Measurements from ENCODE around the gene ZNF571.

The ZNF571 gene

GRCh38 chr19:37594304-37594981, at the start of gene ZNF571, which contains the start of gene ZNF540:
ZNF571 (minus strand) TSS chr19:37594792; CDS start chr19:37586676, 8,116 bp downstream.
ZNF540 (plus strand) TSS chr19:37594876; CDS start chr19:37598448, 3,572 bp downstream.
- ChIA-PET POLR2A (interaction anchor here (0.7 to 1.2 kb wide), 3 partner anchors 88 to 224 kb away, joined by 3 read pairs; partner anchors contain the start of genes ZNF527, ZNF570 and ZNF793), CTCF (interaction anchor here (0.8 to 1.5 kb wide), 5 partner anchors 10 to 186 kb away, joined by 3 to 4 read pairs (median 3); no protein-coding TSS in a partner anchor)
- DNase-seq (ENCODE audit: extremely low spot score): peak; percentile 91
- no peak for TF ChIP-seq CTCF (IDR thresholded peaks at IDR 0.05; ENCODE audit: control extremely low read depth, extremely low read depth, low read depth, missing control alignments)

GRCh38 chr19:37635076-37636056, 40.8 kb upstream of the ZNF571 start:
- no peak for DNase-seq (ENCODE audit: extremely low spot score)
- TF ChIP-seq CTCF (IDR thresholded peaks at IDR 0.05; ENCODE audit: control extremely low read depth, extremely low read depth, low read depth, missing control alignments): no peak
- CTCF ChIA-PET: no interaction called here
- POLR2A ChIA-PET: no interaction called here

GRCh38 chr19:37594982-37595382, 390 bp upstream of the ZNF571 start:
- POLR2A ChIA-PET: interaction anchor here (1.0 to 1.2 kb wide), 2 partner anchors 126 to 224 kb away, joined by 3 read pairs; partner anchors contain the start of genes ZNF527 and ZNF570
- no peak for TF ChIP-seq CTCF (IDR thresholded peaks at IDR 0.05; ENCODE audit: control extremely low read depth, extremely low read depth, low read depth, missing control alignments)
- CTCF ChIA-PET: interaction anchor here (0.7 to 1.5 kb wide), 4 partner anchors 9 to 278 kb away, joined by 3 to 4 read pairs (median 3); no protein-coding TSS in a partner anchor
- no peak for DNase-seq (ENCODE audit: extremely low spot score)

- TF ChIP-seq CTCF (IDR thresholded peaks at IDR 0.05; ENCODE audit: control extremely low read depth, extremely low read depth, low read depth, missing control alignments): no peak
- ChIA-PET CTCF (interaction anchor here (1.3 to 1.5 kb wide), 3 partner anchors 10 to 42 kb away, joined by 3 to 4 read pairs (median 4); no protein-coding TSS in a partner anchor), POLR2A (interaction anchor here (0.7 kb wide), 1 partner anchor 88 kb away, joined by 3 read pairs; the partner anchor contains the start of gene ZNF793)
- DNase-seq (ENCODE audit: extremely low spot score): no peak
Observed at GRCh38 chr19:37593996-37594303, 642 bp downstream of the ZNF571 start.

- DNase-seq (ENCODE audit: extremely low spot score): no peak
- ChIA-PET POLR2A (no interaction called here), CTCF (interaction anchor here (0.7 to 1.5 kb wide), 2 partner anchors 9 to 11 kb away, joined by 3 read pairs; no protein-coding TSS in a partner anchor)
- TF ChIP-seq CTCF (IDR thresholded peaks at IDR 0.05; ENCODE audit: control extremely low read depth, extremely low read depth, low read depth, missing control alignments): no peak
Observed at GRCh38 chr19:37583340-37583739, 11.3 kb downstream of the ZNF571 start.

- CTCF ChIA-PET: interaction anchor here (1.2 kb wide), 1 partner anchor 11 kb away, joined by 3 read pairs; no protein-coding TSS in a partner anchor
- no peak for DNase-seq (ENCODE audit: extremely low spot score)
- TF ChIP-seq CTCF (IDR thresholded peaks at IDR 0.05; ENCODE audit: control extremely low read depth, extremely low read depth, low read depth, missing control alignments): no peak
- POLR2A ChIA-PET: no interaction called here
Observed at GRCh38 chr19:37572203-37572602, 22.4 kb downstream of the ZNF571 start.
